NCI-H2196 (cell line): ENCODE results near the gene NCR3LG1.

Source experiments
- DNase-seq: peaks from one replicate; lab custom pipeline; 2025; ENCODE audit not compliant: unreplicated experiment; lab: John Stamatoyannopoulos, UW

The NCR3LG1 gene, protein sequence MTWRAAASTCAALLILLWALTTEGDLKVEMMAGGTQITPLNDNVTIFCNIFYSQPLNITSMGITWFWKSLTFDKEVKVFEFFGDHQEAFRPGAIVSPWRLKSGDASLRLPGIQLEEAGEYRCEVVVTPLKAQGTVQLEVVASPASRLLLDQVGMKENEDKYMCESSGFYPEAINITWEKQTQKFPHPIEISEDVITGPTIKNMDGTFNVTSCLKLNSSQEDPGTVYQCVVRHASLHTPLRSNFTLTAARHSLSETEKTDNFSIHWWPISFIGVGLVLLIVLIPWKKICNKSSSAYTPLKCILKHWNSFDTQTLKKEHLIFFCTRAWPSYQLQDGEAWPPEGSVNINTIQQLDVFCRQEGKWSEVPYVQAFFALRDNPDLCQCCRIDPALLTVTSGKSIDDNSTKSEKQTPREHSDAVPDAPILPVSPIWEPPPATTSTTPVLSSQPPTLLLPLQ

DNA sequence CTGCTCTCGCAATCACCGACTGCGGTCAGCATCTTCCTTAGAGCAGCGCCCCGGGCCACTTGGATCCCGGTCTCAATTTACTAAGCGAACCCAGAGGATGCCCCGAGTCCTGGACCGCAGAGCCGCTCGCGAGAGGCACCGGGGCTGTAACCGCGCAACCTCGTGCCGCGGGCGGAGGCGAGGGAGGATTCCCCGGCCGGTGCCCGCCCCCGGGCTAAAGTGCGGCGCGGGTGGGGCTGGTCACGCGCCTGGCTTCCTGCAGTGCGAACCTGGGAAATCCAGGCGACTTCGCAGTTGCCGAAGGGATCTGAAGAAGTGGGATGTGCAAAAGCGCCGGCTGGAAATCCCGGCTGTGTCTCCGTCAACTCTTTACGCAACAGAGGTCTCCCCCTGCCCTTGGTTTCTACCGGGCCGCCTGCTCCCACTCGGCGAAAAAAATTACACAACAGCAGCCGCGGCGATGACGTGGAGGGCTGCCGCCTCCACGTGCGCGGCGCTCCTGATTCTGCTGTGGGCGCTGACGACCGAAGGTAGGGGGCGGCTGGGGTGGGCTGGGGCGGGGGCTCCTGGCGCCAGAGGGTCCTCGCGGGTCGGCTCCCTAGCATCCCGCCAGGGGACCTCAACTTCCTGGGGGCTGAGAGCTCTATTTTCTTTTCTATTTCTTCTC is at the start of gene NCR3LG1:
Gene NCR3LG1, plus strand, starts transcription at position 291 of the 667 bp plus-strand sequence. Its CDS starts 170 bp downstream, at position 461.
- peak; percentile 40 for DNase-seq

DNA sequence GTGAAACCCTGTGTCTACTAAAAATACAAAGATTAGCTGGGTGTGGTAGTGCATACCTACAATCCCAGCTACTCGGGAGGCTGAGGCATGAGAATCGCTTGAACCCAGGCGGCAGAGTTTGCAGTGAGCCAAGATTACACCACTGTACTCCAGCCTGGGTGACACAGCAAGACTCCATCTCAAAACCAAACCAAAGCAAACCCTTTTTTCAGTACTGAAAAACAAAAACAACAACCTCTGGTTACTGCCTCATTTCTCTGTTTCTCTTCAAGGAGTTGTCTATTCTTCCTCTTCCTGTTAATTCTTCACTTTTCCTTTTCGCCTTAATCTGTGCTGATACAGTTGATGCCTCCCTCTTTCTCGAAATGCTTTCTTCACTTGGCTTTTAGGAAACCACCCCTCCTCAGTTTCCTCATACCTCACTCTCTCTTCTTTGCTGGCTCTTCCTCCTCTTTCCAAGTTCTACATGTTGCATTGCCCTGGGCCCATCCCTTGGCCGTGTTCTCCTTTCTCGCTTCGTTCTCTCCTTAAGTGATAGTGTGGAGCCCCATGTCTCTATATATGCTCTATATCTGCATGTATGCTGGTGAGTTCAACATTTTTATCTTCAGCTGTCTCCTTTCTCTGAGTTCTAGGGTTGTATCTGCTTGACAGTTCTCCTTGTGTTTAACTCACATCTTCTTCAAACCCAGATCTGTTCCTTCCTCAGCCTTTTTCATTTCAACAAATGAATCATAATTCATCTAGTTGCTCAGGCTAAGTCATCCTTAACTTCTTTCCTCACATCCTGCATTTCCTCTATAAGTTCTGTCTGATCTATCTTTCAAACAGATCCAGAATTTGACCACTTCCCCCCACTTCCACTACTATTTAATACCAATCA is 38.0 kb upstream of the NCR3LG1 start:
- DNase-seq: no peak

DNA sequence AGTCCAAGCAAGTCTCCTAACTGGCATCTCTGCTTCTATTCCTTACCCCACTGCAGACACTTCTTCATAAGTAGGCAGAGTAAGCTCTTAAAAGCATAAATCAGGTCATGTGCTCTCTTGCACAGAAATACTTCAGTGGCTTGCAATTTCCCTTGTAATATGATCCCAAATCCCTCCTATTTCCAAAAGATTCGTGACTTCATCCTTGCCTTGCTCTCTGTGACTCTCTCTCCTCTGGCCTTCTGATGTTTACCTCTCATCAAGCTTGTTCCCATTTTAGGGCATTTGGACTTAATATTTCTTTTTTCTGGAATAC is 37.4 kb upstream of the NCR3LG1 start:
- peak; percentile 5 for DNase-seq

DNA sequence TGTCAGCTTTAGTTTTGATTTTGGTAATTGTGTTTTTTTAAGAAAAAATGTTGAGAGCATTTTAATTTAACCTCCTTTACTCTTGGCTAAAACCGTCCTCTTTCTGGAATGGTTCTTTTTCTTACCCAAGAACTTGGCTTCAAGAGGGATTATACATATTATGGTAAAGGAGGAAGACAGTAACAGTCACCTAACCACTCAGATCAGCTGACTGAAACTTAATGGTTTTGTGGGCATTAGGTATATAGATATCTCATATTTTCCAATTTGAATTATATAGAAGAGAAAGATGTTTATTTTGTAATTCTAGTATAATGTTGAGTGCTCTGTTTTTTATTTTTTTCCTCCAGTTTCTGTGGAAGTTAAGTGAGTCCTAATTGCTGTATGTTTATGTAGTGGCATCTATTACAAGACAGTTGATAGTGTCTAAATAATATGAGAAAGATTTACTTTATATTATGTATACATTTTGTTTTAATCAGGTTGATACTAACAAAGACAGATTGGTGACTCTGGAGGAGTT is 36.6 kb upstream of the NCR3LG1 start:
- DNase-seq: no peak

- peak; percentile 59 for DNase-seq
Measured at GRCh38 chr11:17328871-17329494, 22.6 kb upstream of the NCR3LG1 start.

- no peak for DNase-seq
Measured at GRCh38 chr11:17331669-17332068, 19.9 kb upstream of the NCR3LG1 start.

DNA sequence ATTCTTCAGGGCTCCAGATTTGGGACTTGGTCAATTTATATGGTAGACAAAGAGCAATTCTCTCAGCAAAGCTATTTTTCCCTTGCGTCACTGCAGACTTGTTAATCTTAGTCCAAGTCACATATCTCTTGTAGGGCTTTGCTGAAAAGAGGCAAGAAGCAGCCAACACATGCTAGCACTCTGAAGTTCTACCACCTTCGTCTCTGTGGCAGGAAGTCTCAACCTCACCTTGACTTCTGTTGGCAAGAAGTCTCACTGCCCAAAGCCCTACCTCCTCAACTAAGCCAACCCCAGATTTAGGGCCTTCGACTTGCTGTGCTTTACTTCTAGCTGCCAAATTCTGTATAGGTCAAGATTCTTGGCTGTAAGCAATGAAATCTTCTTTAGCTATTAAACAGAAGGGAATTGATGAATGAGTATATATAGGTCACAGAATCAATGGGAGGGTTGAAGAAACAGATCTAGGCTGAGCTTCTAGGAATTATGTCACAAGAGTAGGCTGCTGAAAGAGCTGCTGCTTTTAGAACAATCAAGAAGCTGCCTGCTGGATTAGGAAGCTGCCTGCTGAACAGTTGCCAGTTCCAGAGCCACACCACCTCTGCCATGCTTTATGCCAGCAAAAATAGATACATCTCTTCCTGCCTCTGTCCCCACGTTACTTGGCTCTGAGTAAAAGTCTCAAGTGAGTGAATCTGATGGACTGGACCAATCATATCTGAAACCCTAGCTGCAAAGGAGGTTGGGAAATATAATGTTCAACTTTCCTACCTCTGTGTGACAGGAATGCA is 17.6 kb upstream of the NCR3LG1 start:
- no peak for DNase-seq

DNA sequence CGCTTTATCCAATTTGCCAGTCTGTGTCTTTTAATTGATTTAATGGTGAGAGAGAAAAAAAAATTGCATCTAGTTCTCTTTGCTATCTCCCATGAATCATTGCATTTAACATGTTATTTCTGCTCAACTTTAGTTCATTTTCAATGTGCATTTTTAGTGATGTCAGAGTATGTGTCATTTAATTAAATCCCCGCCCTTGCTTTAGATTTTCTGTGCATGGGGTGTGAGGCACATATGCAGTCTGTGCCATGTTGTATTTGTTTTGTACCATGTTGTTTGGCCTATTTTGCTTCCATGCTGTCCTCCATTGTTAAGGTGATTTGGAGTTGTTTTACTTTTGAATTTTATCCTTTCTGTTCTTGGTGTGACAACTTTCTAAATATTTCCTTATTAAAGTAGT is 8.3 kb upstream of the NCR3LG1 start:
- DNase-seq: no peak

DNA sequence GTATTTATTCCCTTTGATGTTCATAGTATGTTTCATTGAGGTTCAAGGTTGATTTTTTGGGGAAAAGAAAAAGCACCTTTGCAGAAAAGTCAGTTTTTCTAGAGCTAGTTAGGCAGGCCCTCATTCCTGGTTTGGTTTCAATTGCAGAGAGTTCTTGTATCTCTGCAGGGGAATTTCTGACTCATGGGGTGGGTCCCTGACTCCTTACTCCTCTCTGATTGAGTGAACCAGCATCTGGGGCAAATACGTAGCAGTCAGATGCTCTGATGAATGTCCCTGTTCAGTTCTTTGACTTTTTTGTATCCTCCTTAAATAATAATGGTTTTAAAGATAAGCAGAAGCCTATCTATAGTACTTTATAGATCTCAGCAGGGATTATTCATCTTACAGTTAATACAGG is 7.7 kb upstream of the NCR3LG1 start:
- no peak for DNase-seq

- DNase-seq: no peak
Measured at GRCh38 chr11:17347676-17348075, 3.9 kb upstream of the NCR3LG1 start.

GRCh38 chr11:17350455-17351171 is 987 bp upstream of the NCR3LG1 start:
- no peak for DNase-seq

DNA sequence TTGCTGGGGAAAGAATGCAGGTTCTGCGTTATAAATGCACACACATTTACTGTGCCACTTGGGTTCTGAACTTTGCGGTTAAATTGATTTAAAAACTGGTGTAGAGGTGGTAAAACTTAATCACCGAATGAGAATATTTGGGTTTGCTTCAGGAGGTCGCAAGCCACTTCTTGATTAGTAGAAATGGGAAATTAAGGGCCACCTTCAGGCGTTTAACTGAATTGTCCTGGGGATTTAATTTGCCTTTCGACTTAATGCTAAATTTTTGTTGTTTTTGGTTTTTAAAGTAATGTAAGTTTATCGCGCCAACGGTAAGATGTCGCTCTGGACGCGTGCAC is 459 bp upstream of the NCR3LG1 start:
- DNase-seq: no peak

DNA sequence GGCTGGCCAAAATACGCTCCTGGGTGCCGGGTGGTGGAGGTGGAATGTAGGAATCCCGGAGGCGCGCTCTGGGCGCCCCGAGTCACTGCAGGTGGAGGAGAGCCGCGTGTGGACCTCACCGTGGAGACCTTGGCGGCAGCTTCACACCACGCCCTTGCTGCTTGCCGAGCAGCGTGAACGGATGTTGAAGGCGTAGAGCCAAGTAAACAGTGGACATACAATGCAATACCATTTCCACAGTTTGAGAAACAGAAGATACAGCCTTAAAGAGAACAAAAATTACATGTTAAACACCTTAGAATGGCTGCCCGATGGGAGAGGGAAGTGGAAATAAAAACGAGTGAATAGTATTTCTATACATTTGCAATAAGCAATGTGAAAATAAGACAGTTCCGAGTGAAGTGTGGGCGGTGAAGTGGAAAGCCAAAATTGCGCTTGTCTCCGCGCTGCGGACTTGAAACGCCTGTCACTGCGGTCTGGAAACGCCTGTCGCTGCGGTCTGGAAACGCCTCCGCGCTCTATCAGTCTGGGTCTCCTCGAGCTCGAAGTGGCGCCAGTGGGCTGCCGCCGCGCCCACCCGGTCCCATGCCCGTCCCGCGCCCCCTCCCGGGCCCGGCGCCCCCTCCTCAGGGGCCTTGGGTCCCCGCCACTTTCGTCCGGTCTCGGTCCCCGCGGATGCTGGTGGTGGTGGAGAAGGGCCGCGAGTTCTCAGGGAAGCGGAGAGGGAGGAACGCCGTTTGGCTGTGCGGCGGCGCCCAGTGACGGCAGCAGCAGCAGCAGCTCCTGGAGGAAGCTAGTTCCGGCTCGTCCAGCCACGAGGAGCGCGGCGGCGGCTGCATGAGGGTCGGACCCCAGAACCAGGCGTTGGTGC is 1.6 kb downstream of the NCR3LG1 start:
- peak; percentile 56 for DNase-seq

GRCh38 chr11:17353821-17354600 is 2.4 kb downstream of the NCR3LG1 start:
- DNase-seq: no peak

DNA sequence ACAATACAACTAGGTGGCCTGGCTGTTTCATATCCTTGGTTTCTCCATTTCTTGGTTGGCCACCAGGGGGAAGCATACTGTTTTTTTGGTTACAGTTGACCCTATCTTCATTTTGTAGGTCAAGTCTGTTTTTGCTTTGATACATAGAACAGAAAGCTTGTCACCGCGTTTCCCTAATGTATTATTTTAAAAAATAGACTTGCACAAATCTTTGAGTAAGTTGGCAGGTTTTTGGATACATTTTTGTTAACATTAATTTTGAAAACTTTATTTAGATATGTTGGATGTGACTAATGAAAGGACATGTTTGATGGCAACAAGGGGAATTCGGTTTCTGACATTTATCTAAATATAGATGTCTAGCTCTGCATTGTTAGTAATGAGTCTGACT is 3.0 kb downstream of the NCR3LG1 start:
- DNase-seq: peak; percentile 61

DNA sequence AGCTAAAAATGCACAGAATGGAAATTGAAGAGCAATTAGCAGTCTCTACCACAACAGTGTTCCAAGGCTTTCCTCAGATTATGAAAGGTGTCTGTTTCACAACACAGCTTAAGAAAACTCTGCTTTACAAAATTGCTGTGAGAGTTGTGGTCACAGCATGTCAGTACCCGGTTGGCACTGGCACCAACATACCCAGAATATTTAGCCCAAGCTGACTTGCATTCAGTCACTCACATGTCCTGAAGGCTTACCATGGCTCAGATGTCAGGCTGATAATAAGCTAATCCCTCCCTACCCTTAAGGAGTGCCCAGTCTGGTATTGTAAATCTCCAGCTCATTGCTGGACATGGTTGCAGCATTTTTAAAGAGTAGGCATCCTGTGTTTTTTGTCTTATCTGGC is 14.9 kb downstream of the NCR3LG1 start:
- no peak for DNase-seq

- DNase-seq: no peak
Measured at GRCh38 chr11:17368551-17368950, 17.0 kb downstream of the NCR3LG1 start.

DNA sequence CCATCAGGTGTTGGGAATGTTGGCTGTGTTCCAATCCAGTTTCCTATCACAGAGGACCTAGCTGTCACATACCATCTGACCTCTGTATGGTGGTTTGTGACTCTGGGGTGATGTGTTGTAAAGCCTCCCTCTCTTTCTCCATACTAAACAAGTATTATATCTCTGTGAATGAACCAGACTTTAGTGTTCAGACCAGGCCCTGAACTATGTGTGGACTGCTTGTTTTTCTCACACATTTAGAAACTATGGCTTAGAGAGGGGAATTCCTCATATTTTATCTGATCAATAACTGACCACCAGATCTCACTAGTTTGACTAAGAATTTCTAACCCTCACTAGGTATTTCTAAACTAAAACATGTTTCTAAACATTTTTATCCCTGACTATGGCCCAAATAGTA is 17.5 kb downstream of the NCR3LG1 start:
- DNase-seq: no peak
